HG03432 (cell line): ENCODE results near the gene EPN2.

ENCODE experiments used
- ATAC-seq: cut with Tn5 transposase; IDR thresholded peaks from one replicate; pipeline ENCODE4 v1.9.1; 2021; ENCODE audit warnings: mild to moderate bottlenecking, moderate library complexity; ENCODE audit not compliant: unreplicated experiment

EPN2 gene

DNA sequence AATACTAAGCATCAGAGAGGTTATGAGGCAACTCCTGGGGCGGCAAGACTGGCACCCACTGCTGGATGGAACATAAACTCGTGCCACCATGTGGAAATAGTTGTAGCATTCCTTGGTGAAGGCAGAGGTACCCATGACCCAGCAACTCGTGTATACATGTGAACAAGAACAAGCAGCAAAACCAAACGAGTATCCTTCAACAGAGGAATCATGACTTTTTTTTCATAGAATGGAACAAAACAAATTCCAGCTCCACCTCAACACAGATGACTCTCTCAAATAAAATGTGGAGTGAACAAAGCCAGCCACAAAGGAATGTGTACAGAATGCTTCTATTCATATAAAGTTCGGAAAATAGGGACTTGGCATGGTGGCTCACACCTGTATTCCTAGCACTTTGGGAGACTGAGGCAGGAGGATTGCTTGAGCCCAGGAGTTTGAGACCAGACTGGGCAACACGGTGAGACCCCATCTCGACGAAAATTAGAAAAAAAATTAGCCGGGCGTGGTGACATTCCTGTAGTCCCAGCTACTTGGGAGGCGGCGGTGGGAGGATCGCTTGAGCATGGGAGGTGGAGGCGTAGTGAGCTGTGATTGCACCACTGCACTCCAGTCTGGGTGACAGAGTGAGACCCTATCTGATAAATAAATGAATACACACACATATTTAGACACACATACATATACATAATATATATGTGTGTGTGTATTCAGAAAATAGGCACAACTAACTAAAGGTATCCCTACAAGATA is 90.0 kb downstream of the EPN2 start:
- ATAC-seq: no peak

DNA sequence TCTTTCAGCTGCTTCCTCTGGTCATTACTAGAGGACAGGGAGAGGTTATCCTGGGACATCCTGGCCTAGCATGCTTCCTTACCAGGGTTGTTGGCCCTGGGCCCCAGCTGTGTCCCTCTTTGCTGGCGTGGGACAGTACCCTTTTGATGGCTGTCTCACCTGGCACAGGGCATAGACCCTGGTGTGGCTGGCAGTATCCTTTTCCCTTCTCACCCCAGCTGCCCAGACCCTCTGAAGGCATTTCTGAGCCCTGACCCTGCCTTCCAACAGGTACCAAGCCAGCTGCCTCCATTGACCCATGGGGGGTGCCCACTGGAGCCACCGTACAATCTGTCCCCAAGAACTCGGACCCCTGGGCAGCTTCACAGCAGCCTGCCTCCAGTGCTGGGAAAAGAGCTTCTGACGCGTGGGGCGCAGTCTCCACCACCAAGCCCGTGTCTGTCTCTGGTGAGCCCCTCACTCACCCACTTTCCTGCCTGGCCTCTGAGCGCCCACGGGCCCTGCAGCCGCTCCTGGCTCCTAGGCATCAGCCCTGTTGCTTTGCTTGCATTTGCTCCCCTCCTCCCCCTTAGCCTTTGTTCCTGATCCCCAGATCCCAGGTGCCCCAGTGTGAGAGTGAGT is 91.4 kb downstream of the EPN2 start:
- no peak for ATAC-seq

DNA sequence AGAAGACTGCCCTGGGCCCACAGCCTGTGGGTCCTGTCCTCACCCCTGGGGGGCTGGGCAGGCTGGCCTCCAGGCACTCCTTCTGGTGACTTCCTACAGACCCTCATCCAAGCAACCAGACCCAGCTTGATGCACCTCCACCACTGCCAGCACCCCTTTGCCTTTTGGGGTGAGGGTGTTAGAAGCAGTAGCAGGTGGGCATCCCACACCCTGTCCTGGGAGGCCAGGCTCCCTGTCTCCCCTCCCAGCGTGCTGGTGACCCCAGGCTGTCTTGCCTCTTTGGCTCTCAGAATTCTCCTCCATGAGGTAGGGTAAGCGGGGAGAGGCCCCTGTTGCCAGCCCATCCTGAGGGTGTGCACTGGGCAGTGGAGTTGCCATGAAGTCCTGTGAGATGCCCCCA is 92.0 kb downstream of the EPN2 start:
- no peak for ATAC-seq

DNA sequence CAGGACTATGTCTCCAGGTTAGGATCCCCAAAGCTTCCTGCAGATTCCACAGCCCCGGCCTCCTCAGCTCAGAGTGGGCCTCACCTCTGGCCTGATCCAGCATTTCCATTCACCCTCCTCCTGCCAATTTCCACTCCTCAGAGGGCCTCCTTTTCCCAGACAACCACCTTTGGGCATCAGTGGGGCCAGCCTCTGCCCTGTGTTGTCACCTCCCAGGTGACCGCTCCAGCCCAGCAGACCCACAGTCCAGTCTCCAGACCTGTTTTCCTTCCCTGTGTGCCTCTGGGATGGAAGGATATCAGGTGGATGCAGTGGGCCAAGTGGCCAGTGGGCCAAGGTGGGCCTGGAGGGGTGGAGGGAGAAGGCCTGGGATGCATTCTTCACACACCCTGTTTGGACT is 92.7 kb downstream of the EPN2 start:
- ATAC-seq: no peak

DNA sequence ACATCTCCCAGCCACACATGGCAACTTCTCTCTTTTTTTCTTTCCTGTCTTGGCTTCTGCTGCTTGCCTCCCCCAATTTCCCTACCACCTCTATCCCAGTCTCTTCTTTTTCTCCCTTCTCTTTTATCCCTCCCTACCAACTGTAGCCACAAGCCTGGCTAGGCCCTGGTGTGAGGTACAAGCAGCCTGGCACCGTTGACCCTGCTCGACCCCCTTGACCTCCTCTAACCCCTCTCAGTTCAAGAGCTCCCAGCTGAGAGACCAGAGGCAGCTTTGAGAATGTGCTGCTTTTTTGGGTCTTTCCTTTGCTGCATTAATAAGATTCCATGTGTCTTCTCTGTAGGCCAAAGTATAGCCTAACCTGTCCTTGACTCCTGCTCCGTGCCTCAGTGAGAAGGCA is 93.1 kb downstream of the EPN2 start:
- ATAC-seq: no peak

DNA sequence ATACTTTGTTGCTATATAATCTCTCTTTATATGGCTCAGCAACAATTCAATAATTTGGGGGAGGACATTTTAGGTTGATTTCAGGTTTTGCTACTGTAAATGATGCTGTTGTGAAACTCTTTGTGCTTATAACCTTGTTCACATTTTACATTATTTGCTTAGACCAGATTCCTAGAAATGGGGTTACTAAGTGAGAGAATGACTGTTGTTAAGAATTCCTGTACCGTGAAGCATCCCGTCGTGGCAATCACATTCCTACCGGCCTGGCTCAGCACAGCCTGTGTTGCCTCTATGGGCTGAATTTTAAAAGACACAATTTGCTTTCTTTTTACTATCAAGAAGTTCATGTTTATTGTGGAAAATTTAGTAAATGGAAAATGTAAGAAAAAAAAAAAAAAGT is 94.0 kb downstream of the EPN2 start:
- ATAC-seq: no peak

DNA sequence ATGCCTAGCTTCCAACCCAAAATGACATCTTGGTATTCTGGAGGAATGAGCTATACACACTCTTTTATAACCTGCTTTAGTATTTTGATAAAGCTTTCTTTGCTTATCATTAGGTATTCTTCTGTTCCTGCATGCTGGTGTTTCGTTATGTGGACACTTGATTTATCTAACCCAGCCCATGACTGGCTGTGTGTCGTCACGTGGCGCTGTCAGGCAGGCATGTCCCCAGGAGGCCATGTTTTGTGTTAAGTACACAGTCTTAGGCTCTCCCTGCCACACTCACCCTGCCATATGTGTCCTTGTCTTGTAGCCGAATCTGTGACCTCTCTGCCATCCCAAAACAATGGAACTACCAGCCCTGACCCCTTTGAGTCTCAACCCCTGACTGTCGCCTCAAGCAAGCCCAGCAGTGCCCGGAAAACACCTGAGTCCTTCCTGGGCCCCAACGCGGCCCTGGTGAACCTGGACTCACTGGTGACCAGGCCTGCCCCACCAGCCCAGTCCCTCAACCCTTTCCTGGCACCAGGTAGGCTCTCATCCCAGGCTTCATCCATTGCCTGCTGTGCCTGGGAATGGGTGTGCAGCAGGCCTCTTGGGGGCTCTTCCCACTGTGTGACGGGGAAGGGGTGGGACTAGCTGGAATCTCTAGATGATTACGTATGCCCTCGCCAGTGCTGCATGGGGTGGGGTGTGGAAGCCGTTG is 94.5 kb downstream of the EPN2 start:
- ATAC-seq: no peak

DNA sequence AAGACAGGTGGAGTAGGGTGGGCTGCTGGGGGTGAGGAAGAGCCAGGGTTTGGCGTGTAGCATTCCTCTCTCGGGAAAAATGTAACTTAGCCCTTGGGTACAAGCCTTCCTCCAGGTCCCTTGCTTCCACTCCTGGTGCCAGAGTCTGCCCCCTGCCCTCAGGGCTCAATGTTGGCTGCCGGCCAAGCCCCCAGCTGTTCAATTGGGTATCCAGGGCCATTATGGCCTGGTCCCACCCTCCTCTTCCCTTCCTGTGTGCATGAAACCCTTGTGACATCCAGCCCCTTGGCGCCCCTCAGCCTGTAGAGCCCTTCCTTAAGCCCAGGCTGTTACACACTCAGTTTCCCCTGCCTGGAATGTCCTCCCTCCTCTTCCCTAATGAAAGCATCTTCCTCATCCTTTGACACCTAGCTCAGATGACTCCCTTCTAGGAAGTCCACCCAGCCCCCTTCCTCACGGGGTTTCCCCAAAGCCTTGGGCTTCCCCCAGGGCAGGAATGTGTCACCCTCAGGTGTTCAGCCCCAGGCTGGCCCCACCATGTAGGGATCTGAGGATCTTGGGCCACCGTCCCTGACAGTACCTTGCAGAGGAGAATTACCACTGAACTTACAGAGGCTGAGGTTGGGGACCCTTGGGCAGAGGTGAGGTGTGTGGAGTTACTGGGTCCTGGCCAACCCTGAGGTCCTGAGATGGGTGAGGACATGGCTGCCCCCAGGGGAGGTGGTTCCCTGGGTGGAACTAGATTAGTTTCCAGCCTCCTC is 95.4 kb downstream of the EPN2 start:
- ATAC-seq: no peak

DNA sequence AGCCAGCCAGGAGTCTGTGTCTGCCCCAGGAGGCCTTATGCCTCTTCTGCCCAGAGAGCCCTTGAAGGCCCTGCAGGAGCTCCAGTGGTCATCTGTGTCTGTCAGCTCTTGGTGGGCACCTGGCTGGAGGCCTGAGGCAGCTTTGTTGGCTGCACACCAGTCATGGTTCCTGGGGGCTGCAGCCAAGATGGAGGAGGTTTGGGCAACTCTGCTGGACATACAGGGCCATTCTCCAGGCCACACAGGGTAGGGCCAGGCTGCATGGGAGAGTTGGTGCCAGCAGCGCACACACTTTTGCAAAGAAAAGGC is 95.9 kb downstream of the EPN2 start:
- no peak for ATAC-seq

DNA sequence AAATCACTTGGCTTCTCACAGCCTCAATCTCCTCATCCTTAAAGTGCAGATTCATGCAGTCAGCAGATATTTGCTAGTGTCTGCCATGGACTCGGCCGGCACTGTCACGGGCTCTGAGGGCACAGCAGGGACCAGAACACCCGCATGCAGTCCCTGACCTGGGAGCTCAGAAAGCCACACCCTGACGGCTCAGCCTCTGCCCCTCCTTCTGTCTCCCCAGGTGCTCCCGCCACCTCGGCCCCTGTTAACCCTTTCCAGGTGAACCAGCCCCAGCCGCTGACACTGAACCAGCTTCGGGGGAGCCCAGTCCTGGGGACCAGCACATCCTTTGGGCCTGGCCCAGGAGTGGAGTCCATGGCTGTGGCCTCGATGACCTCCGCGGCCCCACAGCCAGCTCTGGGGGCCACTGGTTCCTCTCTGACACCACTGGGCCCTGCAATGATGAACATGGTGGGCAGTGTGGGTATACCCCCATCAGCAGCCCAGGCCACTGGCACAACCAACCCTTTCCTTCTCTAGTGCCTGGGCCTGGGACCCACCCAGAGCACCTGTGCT is 96.6 kb downstream of the EPN2 start:
- ATAC-seq: no peak

DNA sequence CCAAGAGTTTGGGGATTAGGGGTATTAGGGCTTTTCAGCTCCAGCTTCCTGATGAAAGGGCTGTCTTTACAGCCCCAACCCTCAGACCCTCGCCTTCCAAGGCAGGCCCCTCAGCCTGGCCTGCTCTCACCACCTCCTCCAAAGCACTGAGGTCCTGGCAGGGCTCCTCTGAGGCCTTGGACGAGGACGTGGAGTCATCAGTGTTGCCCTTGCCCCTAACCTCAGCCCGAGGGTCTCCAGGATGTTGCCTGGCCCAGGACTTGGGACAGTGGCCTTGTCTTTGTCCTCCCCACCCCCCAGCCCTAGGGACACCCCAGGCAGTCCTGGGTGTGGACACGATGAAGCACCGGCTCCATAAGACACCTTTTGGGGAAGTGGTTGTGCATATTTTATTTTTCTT is 97.2 kb downstream of the EPN2 start:
- ATAC-seq: no peak

DNA sequence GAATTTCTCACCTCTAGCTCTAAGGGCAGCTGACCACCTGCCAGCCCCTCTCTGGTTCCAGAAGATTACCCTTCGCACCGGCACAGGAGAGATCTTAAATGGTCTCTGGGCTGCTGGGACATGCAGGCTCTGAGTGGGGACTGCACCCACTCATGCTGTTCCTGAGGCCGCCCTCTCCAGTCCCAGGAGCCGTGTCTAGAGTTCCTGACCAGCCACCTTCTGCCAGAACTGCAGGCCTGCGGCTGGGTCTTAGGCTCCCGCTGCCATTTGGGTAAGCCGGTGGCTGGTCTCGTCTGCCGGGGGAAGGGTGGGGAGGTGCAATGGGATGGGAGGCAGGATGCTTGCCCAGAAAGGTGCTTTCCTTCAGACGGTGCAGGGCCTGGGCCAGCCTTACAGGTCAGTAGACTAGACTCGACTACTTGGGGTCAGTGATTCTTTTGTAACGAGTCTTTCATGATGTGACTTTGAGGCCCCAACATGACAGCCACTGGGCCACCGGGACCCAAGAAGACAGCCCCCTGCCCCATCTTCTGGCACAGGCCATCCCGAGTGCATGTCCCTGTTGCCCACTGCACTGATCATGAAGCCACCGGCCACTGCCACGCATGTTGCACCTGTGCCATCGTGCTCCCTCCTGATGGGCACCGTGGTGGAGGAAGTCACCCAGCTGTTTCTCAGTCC is 98.9 kb downstream of the EPN2 start:
- no peak for ATAC-seq

DNA sequence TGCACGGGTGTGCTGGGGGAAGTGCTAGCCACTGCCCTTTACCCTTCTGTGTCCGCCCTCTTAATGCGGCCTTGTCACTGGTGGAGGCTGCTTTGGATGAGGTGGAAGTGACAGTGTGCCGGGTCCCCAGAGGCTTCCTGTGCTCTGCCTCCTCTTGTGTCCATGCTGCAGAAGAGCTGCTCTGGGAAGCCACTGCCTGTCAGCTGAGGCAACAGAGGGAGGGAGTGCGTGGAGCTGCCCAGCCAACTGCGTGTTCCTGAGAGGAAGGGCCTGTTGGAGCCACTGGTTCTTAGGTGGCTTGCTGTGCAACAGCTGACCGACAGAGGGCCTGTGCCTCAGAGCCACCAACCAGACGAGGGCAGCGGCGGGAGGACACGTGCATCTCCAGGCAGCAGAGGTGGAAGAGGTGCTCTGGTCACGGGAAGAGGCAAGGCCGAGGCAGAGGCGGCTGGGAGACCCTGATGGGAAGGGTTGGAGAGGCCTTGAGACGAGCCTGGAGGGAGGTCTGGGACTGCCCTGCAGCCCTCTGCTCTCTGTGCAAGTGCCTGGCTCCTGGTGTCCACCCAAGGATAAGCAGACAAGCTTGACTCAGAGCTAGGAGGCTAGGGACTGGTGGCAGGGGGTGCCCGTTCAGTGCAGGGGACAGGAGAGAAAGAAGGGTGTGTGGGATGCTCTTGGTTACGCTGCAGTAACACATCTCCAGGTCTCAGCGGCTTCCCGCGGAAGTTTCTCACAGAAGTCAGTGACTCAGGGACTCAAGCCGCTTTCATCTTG is 100.0 kb downstream of the EPN2 start:
- ATAC-seq: no peak

DNA sequence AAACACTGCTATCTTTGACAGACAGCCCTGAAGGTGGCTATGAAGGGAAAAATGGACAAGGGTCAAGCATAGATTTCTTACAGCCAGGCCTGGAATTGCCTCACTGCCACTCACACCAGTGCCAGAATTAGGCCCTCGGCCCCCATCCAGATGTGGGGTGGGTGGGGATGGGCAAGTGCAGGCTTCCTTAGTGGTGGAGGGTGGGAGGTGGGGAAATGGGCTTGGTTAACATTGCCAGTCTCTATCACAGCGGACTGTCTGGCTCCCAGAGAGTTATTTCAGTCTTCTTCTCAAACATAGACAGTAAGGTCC is 100.5 kb downstream of the EPN2 start:
- no peak for ATAC-seq

DNA sequence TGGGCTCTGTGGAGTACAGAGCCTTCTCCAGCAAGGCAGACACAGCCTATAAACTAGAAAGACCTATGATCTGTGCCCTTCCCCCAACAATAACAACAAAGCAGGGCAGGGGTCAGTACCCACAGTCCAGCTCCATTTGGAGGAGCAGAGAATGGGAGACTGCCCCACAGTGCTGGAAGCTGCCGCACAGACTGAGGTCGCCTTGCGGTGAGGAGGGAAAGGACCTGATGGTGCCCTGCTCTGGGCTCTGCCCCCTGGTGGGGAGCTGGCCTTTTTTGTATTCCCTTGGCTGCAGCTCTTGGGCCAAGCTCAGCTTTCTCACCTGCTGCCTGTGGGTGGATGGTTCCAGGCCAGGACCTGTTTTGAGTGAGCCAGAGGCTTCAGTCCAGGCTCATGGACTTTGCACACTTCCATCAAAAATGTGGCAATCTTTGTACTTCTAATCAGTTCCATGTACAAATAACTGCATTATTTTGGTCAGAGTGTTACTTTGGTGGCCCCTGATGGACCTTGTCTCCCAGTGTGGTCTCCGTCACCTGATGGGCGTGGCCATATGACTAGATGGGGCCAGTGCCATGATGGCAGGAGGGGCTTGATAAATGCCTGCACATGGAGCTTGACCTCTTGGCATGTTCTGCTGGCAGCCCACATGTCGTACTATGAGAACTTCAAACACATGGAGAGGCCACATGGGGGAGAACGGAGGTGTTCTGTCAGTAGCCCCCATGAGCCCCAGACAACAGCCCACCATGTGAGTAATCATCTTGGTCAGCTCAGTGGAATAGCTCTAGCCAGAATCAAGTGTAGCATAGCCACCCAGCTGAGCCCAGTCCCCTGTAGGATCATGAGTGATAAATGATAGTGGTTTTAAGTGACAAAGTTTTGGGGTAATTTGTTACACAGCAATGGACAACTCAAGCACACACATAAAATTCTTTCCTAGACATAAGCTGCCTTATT is 101.1 kb downstream of the EPN2 start:
- ATAC-seq: no peak

DNA sequence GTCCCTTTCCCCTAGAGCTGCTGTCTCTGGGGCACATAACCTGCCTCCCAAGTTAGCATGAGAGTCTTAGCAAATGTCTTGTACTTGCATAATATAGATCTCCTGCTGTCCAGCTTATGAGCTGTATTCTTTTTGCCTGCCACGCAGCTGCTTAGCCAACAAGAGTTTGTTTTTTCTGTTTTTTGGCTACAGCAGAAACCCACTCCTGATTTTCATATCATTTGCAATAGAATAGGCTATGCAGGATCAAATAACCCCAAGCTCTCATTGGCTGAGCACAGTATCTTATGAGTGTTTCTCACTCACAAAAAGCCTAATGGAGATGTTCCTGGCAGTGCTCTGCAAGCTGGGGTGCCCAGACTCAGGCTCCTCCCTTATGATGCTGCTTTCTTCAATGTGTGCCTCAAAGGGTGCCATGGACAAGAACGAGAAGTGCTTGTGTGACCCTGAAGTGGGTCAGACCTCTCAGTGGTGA is 102.2 kb downstream of the EPN2 start:
- ATAC-seq: no peak

DNA sequence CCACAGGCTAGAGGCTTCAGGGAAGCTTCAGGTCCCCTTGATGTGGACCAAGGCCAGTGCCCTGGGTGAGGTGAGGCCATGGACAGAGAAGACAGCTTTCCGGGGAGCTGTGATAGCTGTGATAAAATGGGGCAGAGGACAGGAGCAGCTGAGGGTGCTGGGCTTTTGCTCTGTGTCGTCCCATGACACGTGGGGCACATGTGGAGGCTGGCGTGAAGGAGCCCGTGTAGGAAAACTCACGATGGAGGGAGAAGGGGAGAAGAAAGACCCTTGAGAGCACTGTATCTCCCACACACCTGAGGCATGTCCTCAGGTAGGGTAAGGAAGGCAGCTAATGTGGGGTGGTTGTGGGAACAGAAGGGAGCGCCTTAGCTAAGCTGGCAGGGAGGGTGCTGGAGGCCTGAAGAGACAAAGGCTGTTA is 104.1 kb downstream of the EPN2 start:
- ATAC-seq: no peak

DNA sequence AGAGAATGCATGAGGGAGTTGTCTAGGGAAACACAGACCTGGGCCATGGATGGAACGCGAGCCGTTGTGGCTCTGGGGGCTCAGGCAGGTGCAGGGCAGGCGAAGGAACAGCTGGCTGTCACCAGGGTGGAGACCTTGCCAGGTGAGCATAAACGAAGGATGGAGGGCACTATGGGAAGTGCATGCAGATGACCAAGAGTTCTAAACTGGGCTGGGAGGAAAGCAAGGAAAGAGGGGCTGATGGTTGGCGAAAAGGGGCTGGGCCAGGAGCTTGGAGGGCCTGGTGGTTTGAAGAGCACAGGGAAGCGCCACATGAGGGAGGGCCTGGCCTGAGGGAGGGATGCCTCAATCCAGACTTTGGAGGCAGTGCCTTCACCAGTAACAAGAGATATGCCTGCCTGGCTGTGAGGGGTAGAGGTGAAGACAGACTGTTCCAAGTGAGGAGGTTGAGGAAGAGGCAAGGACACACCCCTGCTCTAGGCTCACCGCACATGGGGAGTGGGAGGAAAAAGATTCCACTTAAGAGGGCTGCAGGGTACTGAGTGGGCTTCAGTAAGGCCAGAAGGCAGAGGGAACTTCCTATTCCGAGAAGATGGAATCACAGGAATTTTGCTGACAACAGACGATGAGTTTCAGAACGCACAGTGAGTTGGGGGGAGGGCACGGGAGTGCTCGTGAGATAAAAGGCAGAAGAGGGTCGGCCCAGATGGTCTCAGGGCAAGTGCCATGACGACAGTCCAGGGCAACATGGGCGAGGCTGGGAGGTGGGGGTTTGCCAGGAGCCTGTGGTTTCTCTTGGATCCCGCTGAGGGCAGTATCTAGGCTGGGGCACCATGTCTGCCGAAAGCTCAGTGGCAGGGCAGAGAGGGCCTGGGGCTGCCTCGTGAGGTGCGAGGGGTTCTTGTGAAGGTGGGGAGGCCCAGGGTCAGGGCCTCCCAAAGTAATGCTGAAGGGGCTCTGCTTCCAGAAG is 104.8 kb downstream of the EPN2 start:
- ATAC-seq: no peak
